WTC11 (cell line): ENCODE measurements around the gene EFEMP2. TPM values are rescaled to one million over a fixed set of nuclear protein-coding genes. Genes with fewer than 3 reads are reported as not detected.

ENCODE experiments used
- ATAC-seq: fragments of 200-7000 bp; cut with Tn5 transposase; 2 replicates; pipeline ENCODE4 v1.10.0; 2021; ENCODE audit warnings: mild to moderate bottlenecking, moderate library complexity
- CTCF ChIA-PET: fragments of 300-600 bp; sonication (Branson Sonifier 250); formaldehyde crosslinking; loops from one replicate; lab custom pipeline; 2021; ENCODE audit warnings: antibody characterized with exemption; lab: Charles Lee
- POLR2A ChIA-PET: fragments of 350-600 bp; sonication (Branson Sonifier 250); formaldehyde crosslinking; loops from one replicate; lab custom pipeline; 2021; ENCODE audit warnings: antibody characterized with exemption; lab: Charles Lee
- DNase-seq: peaks from one replicate; pipeline ENCODE4 v3.0.0; 2021; ENCODE audit warnings: low spot score
- H3K27ac Mint-ChIP-seq: 2 replicates; pipeline ENCODE4 v1.8.0; 2021; ENCODE audit warnings: mixed read lengths
- H3K27me3 Mint-ChIP-seq: 2 replicates; pipeline ENCODE4 v1.8.0; 2021; ENCODE audit warnings: low read depth, mild to moderate bottlenecking, moderate library complexity, mixed read lengths
- H3K36me3 Mint-ChIP-seq: 2 replicates; pipeline ENCODE4 v1.8.0; 2021; ENCODE audit warnings: mixed read lengths
- H3K4me1 Mint-ChIP-seq: 2 replicates; pipeline ENCODE4 v1.8.0; 2022; ENCODE audit warnings: mixed read lengths
- H3K4me3 Mint-ChIP-seq: 2 replicates; pipeline ENCODE4 v1.8.0; 2021; ENCODE audit warnings: mild to moderate bottlenecking, moderate library complexity, mixed read lengths
- H3K9me3 Mint-ChIP-seq: 2 replicates; pipeline ENCODE4 v1.8.0; 2021; ENCODE audit warnings: mixed read lengths
- AR ChIP-seq: fragments of 250-450 bp; sonication (Bioruptor Pico); IDR thresholded peaks from 2 replicates; pipeline ENCODE4 v1.9.0; 2021; ENCODE audit warnings: mild to moderate bottlenecking
- E2F1 ChIP-seq: sonication (generic); formaldehyde crosslinking; IDR thresholded peaks from 2 replicates; pipeline ENCODE4 v1.8.0; 2022; ENCODE audit warnings: mild to moderate bottlenecking, missing genetic modification reagents
- ESRRA ChIP-seq: sonication (generic); formaldehyde crosslinking; IDR thresholded peaks from 2 replicates; pipeline ENCODE4 v1.8.1; 2022; ENCODE audit warnings: mild to moderate bottlenecking, missing genetic modification reagents, borderline replicate concordance
- ETV6 ChIP-seq: sonication (generic); formaldehyde crosslinking; IDR thresholded peaks from 2 replicates; pipeline ENCODE4 v1.8.1; 2022; ENCODE audit warnings: mild to moderate bottlenecking, missing genetic modification reagents
- IRF1 ChIP-seq: sonication (generic); formaldehyde crosslinking; IDR thresholded peaks from 2 replicates; pipeline ENCODE4 v1.8.0; 2023; ENCODE audit warnings: missing genetic modification reagents
- JAZF1 ChIP-seq: fragments of 250-450 bp; sonication (Bioruptor Pico); IDR thresholded peaks from 2 replicates; pipeline ENCODE4 v1.9.0; 2021; ENCODE audit warnings: moderate library complexity, mild to moderate bottlenecking, inconsistent platforms
- MAX ChIP-seq: sonication (generic); formaldehyde crosslinking; IDR thresholded peaks from 2 replicates; pipeline ENCODE4 v1.8.0; 2022; ENCODE audit warnings: mild to moderate bottlenecking, missing genetic modification reagents
- NFATC4 ChIP-seq: fragments of 250-450 bp; sonication (Bioruptor Pico); IDR thresholded peaks from 2 replicates; pipeline ENCODE4 v1.9.0; 2021; ENCODE audit warnings: mild to moderate bottlenecking
- NFE2L1 ChIP-seq: sonication (generic); formaldehyde crosslinking; IDR thresholded peaks from 2 replicates; pipeline ENCODE4 v1.8.1; 2023; ENCODE audit warnings: missing genetic modification reagents
- USF2 ChIP-seq: sonication (generic); formaldehyde crosslinking; IDR thresholded peaks from 2 replicates; pipeline ENCODE4 v1.8.1; 2023; ENCODE audit warnings: mild to moderate bottlenecking, missing genetic modification reagents, moderate library complexity
- ZBTB21 ChIP-seq: sonication (generic); formaldehyde crosslinking; IDR thresholded peaks from 2 replicates; pipeline ENCODE4 v1.8.1; 2023; ENCODE audit warnings: mild to moderate bottlenecking, missing genetic modification reagents, borderline replicate concordance
- ZNF263 ChIP-seq: sonication (generic); formaldehyde crosslinking; IDR thresholded peaks from 2 replicates; pipeline ENCODE4 v1.8.1; 2022; ENCODE audit warnings: low read depth, mild to moderate bottlenecking, moderate library complexity, missing genetic modification reagents
- ZNF317 ChIP-seq: sonication (generic); formaldehyde crosslinking; IDR thresholded peaks from 2 replicates; pipeline ENCODE4 v1.8.1; 2023; ENCODE audit warnings: low read depth, mild to moderate bottlenecking, moderate library complexity, missing genetic modification reagents, borderline replicate concordance
- ZNF416 ChIP-seq: fragments of 250-450 bp; sonication (Bioruptor Pico); IDR thresholded peaks from 2 replicates; pipeline ENCODE4 v1.9.0; 2021; ENCODE audit warnings: mild to moderate bottlenecking, inconsistent platforms
- ZNF532 ChIP-seq: fragments of 250-450 bp; sonication (Bioruptor Pico); IDR thresholded peaks from 2 replicates; pipeline ENCODE4 v1.9.0; 2021; ENCODE audit warnings: mild to moderate bottlenecking, borderline replicate concordance
- total RNA-seq: library from RNA; stranded (reverse); gene quantifications from 3 replicates; pipeline ENCODE4 v1.2.3, GENCODE V29; 2021
- TF ChIP-seq, protein P1 (sequence below): fragments of 250-450 bp; sonication (Bioruptor Pico); IDR thresholded peaks from 2 replicates; pipeline ENCODE4 v1.9.0; 2021; ENCODE audit warnings: moderate library complexity, mild to moderate bottlenecking, inconsistent platforms, borderline replicate concordance
- TF ChIP-seq, protein P2 (sequence below): sonication (generic); formaldehyde crosslinking; IDR thresholded peaks from 2 replicates; pipeline ENCODE4 v1.8.1; 2023; ENCODE audit warnings: mild to moderate bottlenecking, moderate library complexity, missing genetic modification reagents

The EFEMP2 gene
- total RNA-seq, 1 experiment from 2014 or later = 14.2 TPM

- ChIA-PET POLR2A (interaction anchor here (0.5 to 1.1 kb wide), 3 partner anchors 13 to 701 kb away, joined by 3 to 4 read pairs (median 3); partner anchors contain the start of gene FIBP), CTCF (interaction anchor here (0.5 to 16.6 kb wide), 5 partner anchors 14 to 181 kb away, joined by 3 to 539 read pairs (median 4); partner anchors contain the start of genes CCDC85B and FIBP)
- Mint-ChIP-seq H3K9me3 (no peaks in the 10 kb centered on the region), H3K4me1 (peaks cover 12% of the 10 kb centered on the region), H3K36me3 (peaks cover 20% of the 10 kb centered on the region), H3K4me3 (peak overlapping the region; percentile 88; the same call in 1 of the 2 replicates), H3K27ac (peak overlapping the region; percentile 34; the same call in 1 of the 2 replicates), H3K27me3 (peaks cover 37% of the 10 kb centered on the region)
- no peak for TF ChIP-seq ESRRA
- TF ChIP-seq NFATC4 (CRISPR knock-in tag) = no peak
- TF ChIP-seq USF2 (CRISPR knock-in tag) = no peak
- no peak for TF ChIP-seq JAZF1 (CRISPR knock-in tag)
- TF ChIP-seq E2F1 (CRISPR knock-in tag) = no peak
- TF ChIP-seq ETV6 (CRISPR knock-in tag) = no peak
- TF ChIP-seq ZNF532 = no peak
- TF ChIP-seq ZNF317 (CRISPR knock-in tag) = no peak
- TF ChIP-seq ZNF416 (CRISPR knock-in tag) = no peak
- TF ChIP-seq NFE2L1 (CRISPR knock-in tag) = no peak
- TF ChIP-seq IRF1 = no peak
- TF ChIP-seq, protein P1, sequence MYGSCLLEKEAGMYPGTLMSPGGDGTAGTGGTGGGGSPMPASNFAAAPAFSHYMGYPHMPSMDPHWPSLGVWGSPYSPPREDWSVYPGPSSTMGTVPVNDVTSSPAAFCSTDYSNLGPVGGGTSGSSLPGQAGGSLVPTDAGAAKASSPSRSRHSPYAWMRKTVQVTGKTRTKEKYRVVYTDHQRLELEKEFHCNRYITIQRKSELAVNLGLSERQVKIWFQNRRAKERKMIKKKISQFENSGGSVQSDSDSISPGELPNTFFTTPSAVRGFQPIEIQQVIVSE (CRISPR knock-in tag) = no peak
- TF ChIP-seq, protein P2, sequence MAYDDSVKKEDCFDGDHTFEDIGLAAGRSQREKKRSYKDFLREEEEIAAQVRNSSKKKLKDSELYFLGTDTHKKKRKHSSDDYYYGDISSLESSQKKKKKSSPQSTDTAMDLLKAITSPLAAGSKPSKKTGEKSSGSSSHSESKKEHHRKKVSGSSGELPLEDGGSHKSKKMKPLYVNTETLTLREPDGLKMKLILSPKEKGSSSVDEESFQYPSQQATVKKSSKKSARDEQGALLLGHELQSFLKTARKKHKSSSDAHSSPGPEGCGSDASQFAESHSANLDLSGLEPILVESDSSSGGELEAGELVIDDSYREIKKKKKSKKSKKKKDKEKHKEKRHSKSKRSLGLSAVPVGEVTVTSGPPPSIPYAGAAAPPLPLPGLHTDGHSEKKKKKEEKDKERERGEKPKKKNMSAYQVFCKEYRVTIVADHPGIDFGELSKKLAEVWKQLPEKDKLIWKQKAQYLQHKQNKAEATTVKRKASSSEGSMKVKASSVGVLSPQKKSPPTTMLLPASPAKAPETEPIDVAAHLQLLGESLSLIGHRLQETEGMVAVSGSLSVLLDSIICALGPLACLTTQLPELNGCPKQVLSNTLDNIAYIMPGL = no peak
- TF ChIP-seq ZNF263 (CRISPR knock-in tag) = no peak
- TF ChIP-seq ZBTB21 (CRISPR knock-in tag) = no peak
- no peak for TF ChIP-seq MAX (CRISPR knock-in tag)
- no peak for TF ChIP-seq AR
- ATAC-seq (no peak), DNase-seq (no peak)
Measured at GRCh38 chr11:65866509-65867283, 5.9 kb downstream of the EFEMP2 start.
